Dermis microvascular lymphatic vessel endothelial cell (primary cell): ENCODE measurements around the gene RPL37. TPM values are rescaled to one million over a fixed set of nuclear protein-coding genes. Genes with fewer than 3 reads are reported as not detected.
"Not testable (repeated sequence)": the region's sequence is repeated elsewhere in the genome, so short reads cannot be mapped to it uniquely, and the experiment has no call there.

Source experiments
- DNase-seq, 2 donors: peaks; one replicate each; pipeline versions ENCODE4 v3.0.0 to v3.0.0-alpha.2; 2010; ENCODE audit warnings: low read depth in 2 of 2
- total RNA-seq: library from RNA; depleted of rRNA; stranded (reverse); fragments of >200 nt; gene quantifications from 2 replicates; pipeline ENCODE4 v1.2.1, GENCODE V29; 2014

The RPL37 gene
- total RNA-seq, 1 donor from 2014 or later = 2,023 TPM

- DNase-seq = peak; percentile 18 to 71
These were observed 602 bp downstream of the RPL37 start for GRCh38 chr5:40834391-40834848.

GRCh38 chr5:40833712-40834229, 1.3 kb downstream of the RPL37 start:
- no peak for DNase-seq

- no peak for DNase-seq
These were observed 2.7 kb downstream of the RPL37 start for GRCh38 chr5:40832345-40832744.

- DNase-seq = no peak
These were observed 3.4 kb downstream of the RPL37 start for GRCh38 chr5:40831346-40832210.

DNA sequence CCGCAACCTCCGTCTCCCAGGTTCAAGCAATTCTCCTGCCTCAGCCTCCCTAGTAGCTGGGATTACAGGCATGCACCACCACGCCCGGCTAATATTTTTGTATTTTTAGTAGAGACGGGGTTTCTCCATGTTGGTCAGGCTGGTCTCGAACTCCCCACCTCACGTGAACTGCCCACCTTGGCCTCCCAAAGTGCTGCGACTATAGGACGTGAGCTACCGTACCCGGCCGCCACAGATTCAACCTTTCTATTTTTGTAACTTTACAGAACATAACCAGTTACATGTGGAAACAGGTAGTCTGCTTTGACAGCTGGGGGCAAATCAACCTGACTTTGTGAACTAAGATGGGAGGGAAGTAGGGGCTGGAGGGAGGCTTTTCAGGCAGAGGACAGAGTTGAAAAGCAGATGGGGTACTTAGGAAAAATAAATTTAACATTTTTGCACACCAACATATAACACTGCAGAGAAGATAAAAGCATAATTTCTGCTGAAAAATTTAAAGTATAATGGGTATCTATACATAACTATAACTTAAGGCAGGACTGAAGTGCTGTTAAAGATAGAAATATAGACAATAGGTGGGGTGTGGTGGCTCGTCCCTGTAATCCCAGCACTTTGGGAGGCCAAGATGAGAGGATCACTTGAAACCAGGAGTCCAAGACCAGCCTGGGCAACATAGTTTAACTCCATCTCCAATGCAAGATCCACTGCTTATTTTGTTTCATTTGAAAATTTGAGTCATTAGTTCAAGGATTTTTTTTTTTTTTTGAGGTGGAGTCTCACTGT, 5.1 kb downstream of the RPL37 start:
- DNase-seq = no peak

DNA sequence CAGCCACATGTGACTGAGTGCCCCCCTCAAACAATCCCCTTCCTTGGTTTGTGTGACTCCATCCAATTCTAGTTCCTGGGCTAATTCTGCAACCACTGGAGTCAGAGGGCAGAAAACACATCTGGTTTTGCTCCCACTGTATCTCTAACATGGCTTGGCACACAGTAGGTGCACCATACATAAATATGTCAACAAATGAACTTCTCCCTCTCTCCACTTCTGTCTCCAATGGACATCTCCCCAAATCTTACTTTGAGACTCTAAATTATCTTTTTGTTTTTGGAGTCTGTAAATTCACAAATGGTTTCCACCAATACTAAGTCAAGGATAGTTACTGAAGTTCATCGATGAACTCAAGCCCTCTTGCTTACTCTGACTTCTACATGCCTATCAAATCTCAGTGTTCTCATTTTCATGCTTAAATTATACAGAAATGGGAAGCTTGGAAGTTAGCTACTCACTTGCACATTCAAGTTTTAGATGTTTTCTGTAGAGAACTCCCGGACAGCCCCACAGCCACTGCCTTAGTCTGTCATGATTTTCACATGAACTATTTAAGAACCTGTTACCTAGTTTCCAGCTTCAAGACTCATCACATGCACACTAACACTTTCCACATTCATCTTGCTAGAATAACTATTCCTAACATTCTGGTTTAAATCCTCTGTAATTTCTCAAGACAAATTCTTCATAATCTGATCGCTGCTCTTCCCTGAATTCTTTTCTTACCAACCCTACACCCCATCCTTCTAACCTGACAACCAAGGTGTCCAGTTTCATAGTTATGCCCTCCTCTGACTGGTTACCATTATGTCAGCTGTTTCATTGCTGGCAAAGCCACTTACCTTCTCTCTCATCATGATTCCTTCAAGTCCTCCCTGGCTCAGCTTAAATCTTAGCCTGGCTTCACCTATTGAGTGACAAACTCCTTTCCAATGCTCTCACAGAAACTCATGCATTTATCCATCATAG, 6.0 kb downstream of the RPL37 start:
- DNase-seq = no peak

GRCh38 chr5:40828021-40828631, 6.9 kb downstream of the RPL37 start:
- no peak for DNase-seq

DNA sequence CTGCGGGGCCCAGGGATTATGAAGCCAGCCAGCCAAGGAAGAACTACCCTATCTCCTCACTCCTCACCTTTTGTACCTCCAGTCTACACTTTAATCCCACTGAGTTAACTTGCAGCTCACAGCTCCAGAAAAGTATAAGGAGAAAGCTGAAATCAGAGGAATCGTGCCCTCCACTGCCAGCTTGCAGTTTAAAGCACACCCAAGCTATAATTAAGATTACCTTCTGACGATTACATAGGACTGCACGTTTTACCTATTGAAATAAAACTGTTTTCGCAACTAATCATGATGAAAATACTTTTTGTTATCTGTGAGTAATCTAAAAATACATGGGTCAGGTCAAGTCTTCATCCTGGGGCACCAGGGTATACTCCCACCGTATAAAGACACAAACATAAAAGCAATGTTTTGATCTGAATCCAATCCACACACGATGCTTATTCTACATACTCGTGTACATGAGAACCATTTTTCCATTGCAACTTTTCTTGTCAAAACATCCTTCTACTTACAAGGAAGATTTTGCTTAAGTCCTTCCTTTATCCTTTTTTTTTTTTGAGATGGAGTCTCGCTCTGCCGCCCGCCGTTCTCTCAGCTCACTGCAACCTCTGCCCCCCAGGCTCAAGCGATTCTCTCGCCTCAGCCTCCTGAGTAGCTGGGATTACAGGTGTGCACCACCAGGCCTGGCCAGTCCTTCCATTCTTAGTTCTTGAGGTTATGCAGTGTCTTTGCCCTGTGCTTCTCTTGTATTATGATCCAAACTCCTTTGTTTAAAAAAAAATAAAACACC, 7.6 kb downstream of the RPL37 start:
- DNase-seq = no peak

DNA sequence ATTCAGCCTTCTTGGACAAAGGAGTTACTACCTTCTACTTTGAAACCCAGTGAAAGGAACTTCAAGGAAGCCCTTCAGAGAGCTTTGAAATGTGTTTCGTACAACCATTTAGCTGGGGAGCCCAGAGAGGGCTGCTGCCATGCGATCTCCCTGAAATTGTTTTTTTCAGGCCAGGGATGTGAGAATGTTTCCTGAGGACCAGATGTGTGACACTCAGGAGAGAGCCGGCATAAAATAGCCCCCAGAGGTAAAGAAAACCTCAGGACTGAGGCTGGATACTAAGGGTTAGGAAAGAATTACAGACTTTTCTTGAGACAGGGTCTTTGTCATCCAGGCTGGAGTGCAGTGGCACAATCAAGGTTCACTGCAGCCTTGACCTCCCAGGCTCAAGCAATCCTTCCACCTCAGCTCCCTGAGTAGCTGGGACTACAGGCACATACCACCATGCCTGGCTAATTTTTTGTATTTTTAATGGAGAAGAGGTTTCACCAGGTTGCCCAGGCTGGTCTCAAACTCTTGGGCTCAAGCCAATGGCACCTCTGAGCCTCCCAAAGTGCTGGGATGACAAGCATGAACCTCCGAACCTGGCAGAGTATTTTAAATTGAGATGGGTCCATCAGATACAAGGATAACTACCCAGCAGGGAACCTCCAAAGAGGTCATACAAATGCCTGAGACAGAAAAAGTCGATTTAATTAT, 8.4 kb downstream of the RPL37 start:
- DNase-seq = no peak

DNA sequence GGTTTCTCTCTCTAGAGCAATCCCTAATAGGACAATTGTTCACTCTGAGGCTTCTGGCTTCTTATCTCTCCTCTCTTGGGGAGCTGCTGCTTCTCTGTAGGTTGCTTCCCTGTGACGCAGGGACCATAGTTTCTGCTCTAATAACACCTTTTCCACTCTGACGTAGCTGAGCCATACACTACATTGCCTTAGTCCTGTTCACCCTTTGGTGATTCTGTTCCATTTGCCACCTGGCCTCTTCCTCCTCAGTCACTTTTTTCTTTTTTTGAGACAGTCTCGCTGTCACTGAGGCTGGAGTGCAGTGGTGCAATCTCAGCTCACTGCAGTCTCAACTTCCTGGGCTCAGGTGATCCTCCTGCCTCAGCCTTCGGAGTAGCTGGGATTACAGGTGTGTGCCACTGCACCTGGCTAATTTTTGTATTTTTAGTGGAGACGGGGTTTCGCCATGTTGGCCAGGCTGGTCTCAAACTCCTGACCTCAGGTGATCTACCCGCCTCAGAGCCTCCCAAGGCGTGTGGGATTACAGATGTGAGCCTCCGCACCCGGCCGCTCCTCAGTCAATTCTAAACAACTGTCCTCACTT, 9.5 kb downstream of the RPL37 start:
- not testable (repeated sequence) for DNase-seq

- DNase-seq = no peak
These were observed 11.6 kb downstream of the RPL37 start for GRCh38 chr5:40823459-40823858.

GRCh38 chr5:40813698-40814281, 21.2 kb downstream of the RPL37 start:
- no peak for DNase-seq

DNA sequence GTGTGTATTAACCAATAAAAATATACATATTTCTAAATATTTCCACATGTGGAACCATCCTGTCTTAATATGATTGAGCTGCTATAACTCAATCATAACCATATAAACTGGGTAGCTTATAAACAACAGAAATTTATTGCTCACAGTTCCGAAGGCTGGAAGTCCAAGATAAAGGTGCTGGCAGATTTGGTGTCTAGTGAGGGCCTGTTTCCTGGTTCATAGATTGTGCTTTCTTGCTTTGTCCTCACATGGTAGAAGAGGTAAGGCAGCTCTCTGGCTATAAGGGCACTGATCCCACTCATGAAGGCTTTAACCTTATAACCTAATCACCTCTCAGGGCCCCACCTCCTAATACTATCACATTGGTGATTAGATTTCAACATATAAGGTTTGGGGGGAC, 22.9 kb downstream of the RPL37 start:
- DNase-seq = no peak

DNA sequence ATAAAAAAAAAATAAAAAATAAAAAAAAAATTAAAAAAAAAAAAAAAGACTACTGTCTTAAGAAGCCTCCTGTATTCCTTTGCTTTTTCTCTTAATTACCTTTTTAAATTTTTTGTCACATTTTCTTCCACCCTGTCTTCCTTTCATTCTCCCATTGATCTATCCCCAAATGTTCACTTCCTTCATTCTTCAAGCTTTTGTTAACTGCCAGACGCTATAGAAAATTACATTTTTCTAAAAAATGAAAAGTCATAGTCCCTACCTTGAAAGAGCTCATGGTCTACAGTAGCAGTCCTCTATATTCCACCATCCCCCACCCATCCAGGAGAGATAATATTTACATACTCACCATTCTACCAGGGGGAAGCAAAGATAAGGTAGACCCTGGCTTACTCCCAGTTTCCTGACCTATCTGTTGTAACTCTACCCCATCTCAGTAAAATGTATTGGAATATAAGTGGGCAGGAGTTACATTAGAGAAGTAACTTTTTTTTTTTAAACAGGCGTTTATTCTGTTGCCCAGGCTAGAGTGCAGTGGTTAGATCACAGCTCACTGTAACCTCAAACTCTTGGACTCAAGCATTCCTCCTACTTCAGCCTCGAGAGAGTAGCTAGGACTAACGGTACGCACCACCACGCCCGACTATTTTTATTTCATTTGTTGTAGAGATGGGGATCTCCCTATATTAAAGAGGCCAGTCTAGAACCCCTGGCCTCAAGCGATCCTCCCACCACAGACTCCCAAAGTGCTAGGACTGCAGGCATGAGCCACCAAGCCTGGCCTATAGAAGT, 33.1 kb downstream of the RPL37 start:
- no peak for DNase-seq

GRCh38 chr5:40799258-40799657, 35.8 kb downstream of the RPL37 start:
- DNase-seq = no peak

GRCh38 chr5:40798801-40799210, 36.2 kb downstream of the RPL37 start:
- DNase-seq = peak in 1 of 2 donors; percentile 64

- DNase-seq = peak; percentile 68 to 93
These were observed 36.8 kb downstream of the RPL37 start, which contains the start of gene PRKAA1 for GRCh38 chr5:40798012-40798800. Gene PRKAA1 (minus strand): TSS chr5:40798374. CDS start chr5:40798189, 185 bp downstream.
